Adrenal gland (tissue), 5 donors: ENCODE data around the gene MBP.

Experiments used
- POLR2A ChIP-seq, 2 donors: fragments of 450-650 bp; IDR thresholded peaks; one replicate each; pipeline ENCODE4 v1.6.1; 2017; ENCODE audit warnings: antibody characterized with exemption in 2 of 2, mild to moderate bottlenecking in 2 of 2, moderate library complexity in 1 of 2
- TF ChIP-seq, protein P1 (sequence below), 6 experiments: fragments of 450-650 bp in 4 of 6; fragments of 200-600 bp in 2 of 6; sonication (generic) in 1 of 6; IDR thresholded peaks; 1 replicate in 5 of 6; 2 replicates in 1 of 6; pipeline versions ENCODE4 v1.5.1 to v1.8.0; 2016 to 2021; ENCODE audit warnings: antibody characterized with exemption in 6 of 6, mild to moderate bottlenecking in 2 of 6, moderate library complexity in 1 of 6
- donor health status: DM: no; HTN: no; CAD: no.

DNA sequence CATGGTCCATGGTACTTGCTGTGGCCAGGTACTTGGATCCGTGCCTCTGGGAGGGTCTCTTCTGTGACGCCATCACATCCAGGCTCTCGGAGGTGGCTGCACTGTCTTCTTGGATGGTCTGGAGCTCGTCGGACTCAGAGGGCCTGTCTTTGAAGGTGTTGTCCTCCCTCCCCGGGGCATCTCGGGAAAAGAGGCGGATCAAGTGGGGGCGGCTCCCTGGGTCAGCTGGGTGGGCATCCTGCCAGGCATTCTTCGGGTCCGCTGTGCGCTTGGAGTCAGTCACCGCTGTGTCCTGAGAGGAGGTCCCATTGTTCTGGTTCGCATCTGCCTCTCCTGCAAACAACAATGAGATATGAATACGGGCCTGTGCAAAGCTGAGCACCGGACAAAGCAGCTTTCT, 115.6 kb downstream of the MBP start:
- TF ChIP-seq, protein P1, sequence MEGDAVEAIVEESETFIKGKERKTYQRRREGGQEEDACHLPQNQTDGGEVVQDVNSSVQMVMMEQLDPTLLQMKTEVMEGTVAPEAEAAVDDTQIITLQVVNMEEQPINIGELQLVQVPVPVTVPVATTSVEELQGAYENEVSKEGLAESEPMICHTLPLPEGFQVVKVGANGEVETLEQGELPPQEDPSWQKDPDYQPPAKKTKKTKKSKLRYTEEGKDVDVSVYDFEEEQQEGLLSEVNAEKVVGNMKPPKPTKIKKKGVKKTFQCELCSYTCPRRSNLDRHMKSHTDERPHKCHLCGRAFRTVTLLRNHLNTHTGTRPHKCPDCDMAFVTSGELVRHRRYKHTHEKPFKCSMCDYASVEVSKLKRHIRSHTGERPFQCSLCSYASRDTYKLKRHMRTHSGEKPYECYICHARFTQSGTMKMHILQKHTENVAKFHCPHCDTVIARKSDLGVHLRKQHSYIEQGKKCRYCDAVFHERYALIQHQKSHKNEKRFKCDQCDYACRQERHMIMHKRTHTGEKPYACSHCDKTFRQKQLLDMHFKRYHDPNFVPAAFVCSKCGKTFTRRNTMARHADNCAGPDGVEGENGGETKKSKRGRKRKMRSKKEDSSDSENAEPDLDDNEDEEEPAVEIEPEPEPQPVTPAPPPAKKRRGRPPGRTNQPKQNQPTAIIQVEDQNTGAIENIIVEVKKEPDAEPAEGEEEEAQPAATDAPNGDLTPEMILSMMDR (IDR thresholded peaks at IDR 0.05), result no peak
- TF ChIP-seq POLR2A (IDR thresholded peaks at IDR 0.05), result no peak
